ENCODE data around the gene SUZ12.
"Not testable (repeated sequence)": the region's sequence is repeated elsewhere in the genome, so short reads cannot be mapped to it uniquely, and the experiment has no call there.

The SUZ12 gene

GRCh38 chr17:32042266-32042665 is 105.5 kb downstream of the SUZ12 start:
- not testable (repeated sequence) for DNase-seq

DNA sequence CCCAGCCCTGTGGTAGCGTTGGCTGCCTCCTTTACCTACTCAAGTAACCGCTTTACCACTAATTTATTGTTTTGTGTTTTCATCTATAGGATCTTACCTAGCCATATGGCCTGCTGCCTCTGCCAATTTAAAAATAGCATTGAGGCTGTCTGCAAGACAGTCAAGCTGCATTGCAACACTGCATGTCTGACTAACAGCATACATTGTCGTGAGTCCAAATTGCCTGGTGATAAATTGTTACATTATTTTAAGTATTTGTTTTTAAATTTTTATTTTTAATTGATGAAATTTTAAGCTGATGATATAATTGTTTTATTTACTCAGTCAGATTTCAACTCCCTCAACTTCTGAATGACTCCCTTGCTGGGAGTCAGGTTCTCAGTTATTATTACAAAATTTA is 108.8 kb downstream of the SUZ12 start:
- DNase-seq = not testable (repeated sequence)

GRCh38 chr17:32047663-32048062 is 110.9 kb downstream of the SUZ12 start:
- not testable (repeated sequence) for DNase-seq

All from NCI-H2081 treated with DMSO at 0.1 percent for 48 hours (cell line).